Stimulated activated CD4-positive, alpha-beta T cell treated with anti-CD3 and anti-CD28 coated beads, Interleukin-2, amount 100 ng/mL, for 4 hours (primary cell): ENCODE measurements around the gene AKR7A2.

Source experiments
- DNase-seq: peaks from one replicate; pipeline ENCODE4 v3.0.0-alpha.2; 2020; ENCODE audit warnings: low read depth

Gene AKR7A2

DNA sequence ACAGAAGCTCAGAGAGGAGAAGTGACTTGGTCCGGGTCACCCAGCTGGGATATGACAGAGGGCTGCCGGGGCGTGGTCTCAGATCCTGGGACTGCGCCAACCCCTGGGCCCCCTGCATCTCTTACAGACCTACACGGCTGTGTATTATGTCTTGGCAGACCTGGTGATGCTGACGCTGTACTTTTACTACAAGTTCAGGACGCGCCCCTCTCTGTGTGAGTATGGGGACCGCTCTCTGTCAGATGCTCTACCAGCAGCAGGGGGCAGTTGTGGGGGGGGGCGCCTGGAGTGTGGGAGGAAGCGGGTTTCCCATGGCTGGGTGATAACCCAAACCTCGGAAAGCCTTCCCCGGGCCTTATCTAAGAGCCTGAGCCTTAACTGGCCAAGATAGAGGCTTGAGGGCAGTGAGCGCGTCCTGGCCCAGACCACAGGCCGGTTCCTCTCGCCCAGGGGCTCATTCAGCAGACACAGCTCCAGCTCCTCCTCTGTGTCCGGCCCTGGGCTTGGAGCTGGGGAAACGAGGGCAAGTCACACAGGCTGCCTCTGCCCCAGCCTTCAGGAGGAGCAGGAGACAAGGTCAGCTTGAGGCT is 13.5 kb upstream of the AKR7A2 start:
- DNase-seq = no peak

DNA sequence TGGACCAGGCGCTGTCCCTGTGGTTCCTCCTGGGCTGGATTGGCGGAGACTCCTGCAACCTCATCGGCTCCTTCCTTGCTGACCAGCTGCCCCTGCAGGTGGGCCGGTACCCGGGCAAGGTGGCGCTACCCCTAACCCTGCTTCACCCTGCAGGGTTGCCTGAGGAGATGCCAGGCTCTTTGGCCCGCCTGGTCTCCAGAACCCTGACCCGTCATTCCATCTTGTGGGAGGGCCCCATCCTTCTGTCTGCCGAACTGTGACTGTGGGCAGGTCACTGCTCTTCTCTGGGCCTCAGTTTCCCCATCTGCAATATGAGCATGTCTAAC is 12.7 kb upstream of the AKR7A2 start:
- no peak for DNase-seq

DNA sequence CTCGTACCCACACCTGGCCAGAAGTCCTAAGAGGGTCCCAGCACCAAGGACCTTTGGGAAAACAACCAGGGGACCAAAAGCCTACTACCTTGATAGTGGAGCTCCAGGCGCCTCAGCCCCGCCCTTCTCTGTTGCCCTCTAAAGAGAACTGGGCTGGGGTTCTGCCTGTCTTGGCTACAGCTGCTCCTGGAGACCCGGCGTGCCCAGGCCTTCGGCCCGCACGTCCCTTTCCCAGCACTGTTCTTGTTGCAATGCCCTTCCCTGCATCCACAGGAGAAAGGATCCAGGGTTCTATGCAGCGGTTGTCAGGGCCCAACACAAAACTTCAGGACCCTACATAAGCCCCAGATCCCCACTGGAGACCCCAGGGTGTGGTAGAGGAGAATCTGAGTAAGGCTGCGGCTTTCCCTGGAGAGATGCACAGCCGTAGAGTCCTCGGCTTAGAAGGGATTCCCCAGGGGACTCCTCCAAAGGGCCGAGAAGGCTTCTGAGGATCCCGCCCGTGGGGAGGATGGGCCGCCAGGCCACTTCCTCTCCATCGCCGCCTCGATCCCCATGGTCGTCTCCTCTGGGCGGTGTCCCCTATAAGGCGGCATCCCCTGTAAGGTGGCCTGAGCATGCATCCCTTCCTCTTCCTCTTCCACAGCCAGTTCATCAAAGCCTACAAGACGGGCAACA is 12.2 kb upstream of the AKR7A2 start:
- no peak for DNase-seq

DNA sequence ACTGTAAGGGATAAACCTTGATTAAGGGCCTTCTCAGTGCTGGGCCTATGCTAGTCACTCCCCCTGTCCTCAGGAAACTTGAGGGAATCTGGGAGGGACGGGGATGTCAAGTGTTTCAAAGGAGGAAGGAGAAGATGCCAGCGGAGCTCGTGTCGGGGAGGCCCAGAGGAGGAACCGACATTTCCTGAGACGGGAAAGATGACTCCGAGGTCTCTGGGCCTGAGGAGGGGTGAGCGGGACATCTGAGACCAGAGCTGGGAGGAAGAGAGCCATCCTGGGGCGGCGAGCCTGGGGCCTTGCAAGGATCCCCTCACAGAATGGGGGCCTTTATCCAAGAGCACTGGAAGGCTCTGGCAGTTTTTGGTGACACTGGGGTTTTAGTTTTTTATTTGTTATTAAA is 10.5 kb upstream of the AKR7A2 start:
- no peak for DNase-seq

DNA sequence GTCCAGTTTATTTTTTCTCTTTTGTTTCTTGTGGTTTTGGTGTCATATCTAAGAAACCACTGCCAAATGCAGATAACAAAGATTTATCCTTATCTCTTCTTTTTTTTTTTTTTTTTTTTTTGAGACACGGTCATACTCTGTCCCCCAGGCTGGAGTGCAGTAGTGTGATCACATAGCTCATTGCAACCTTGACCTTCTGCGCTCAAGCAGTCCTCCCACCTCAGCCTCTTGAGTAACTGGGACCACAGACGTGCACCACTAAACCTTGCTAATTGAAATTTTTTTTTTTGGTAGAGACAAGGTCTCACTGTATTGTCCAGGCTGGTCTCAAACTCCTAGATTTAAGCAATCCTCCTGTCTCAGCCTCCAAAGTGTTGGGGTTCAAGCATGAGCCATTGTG is 9.1 kb upstream of the AKR7A2 start:
- no peak for DNase-seq

DNA sequence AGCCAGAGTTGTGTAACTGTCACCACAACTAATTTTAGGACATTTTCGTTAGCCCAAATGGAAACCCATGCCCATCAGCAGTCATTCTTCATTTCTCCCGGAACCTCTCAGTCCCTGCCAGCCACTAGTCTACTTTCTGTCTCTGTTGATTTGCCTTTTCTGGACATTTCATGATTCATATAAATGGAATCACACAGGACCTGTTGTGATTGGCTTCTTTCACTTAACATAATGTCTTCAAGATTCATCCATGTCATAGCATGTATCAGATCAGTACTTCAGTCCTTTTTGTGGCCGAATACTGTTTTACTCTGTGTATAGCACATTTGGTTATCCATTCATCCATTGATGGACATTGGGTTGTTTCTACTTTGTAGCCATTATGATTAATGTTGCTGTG is 7.3 kb upstream of the AKR7A2 start:
- no peak for DNase-seq

DNA sequence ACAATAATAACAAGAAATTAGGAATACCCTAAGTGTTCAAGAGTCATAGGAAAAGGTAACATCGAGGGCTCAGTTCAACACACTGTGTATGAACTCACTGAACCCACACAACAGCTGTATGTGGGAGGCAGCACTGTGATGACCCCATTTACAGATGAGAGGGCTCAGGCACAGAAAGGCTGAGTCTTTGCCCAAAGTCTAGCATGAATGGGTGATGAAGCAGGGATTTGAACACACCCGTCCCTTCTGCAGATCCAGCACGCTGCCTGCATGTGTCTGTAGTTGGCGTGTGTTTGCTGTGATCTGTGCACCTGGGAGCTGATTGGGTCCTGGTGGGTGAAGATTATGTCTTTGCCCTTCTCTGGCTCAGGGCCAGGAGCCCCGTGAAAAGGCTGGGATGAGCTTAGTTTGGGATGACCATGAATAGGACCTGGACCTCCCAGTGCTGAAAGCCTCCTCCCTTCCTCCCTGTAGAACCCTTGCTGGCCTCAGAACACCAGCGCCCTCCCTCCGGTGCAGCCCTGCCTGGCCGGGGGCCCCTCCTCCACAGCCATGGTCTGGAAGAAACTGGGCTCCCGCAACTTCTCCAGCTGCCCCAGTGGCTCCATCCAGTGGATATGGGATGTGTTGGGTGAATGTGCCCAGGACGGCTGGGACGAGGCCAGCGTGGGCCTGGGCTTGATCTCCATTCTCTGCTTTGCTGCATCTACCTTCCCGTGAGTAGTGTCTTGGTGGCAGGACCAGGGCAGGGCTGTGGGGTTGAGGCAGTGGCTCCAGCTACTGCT is 5.4 kb upstream of the AKR7A2 start:
- no peak for DNase-seq

DNA sequence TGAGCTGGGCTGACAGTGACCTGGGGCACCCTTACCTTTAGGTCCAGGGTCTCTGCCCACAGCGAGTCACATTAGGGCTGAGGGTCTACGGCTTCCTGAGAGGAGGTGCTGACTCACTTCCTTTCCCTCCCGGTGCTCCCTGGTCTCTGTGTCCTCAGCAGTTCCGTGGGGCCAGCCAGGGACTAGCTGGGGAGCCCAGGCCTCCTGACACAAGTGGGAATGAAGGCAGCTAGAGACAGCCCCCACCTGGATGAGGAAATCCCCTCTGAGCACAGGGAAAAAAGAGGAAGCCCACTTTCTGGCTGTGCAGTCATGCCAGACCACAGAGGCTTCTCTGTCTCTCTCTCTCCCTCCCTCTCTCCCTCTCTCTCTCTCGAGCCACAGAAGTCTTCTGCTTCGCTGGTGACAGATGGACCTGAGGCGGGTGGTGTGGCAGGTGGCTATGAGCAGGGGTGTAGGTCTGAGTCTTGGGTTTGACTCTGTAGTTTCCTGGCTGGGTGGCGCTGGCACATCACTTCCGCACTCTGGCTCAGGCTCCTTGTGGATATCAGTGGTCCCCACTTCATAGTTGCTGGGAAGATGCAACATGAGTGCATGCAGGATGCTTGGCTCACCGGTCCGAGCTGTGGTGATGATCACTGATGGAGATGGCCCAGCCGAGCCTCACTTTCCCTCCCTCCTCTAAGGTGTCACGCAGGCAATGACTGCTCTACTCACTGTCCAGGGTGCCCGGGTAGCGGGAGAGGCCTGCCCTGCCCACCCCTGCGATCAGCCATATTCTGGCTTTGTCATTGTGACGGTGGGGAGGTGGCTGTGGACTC is 3.6 kb upstream of the AKR7A2 start:
- no peak for DNase-seq

DNA sequence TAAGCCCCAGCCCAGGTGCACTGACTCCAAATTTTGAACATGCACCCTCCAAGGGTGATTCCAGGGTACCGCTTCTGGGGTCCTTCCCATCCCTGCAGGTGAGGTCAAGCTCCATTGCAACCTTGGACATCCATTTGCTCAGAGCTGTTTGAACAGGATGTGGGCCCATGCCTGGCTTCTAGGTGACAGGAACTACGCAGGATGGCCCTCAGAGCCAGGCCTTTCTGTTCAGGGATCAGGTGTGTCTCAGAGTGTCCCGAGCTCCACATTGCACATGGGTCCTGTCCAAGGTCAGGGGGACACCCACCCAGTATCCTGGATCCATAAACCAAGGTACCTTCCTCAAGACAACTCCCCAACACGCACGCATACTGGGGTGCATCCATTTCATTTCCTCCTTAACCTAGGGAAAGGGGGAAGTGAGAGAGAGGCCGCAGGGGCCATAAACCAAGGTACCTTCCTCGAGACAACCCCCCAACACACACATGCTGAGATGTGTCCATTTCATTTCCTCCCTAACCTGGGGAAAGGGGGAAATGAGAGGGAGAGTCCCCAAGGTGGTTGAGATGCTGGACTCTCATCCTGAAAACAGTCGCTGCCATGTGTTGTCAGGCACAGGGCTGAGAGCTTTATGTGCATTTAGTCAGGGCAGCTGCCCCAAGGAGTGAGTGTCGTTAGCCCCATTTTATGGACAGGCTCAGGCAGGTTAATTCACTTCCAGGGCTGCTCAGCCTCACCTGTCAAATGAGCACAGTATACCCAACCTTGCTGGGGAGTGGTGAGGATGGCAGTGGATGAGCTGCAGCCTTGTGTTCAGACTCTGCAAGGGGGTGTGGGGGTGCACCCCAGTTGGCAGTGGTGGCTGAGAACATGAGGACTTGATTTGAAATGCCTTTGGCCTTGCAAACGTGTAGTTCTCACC is 2.3 kb upstream of the AKR7A2 start:
- DNase-seq = no peak

DNA sequence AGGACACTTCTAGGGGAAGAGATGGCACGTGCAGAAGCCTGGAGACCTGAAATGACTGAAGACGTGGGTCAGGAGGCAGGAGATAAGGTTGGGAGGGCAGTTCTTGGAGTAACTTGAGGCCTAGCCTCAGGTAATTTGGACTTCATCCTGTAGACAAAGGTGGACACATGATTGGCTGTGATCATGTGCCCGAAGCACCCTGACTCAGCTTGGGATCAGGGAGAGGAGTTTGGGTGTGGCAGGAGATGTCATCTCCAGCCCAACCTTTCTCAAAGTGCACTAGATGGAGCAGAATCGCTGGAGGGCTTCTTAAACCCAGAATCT is 1.7 kb upstream of the AKR7A2 start:
- DNase-seq = no peak

DNA sequence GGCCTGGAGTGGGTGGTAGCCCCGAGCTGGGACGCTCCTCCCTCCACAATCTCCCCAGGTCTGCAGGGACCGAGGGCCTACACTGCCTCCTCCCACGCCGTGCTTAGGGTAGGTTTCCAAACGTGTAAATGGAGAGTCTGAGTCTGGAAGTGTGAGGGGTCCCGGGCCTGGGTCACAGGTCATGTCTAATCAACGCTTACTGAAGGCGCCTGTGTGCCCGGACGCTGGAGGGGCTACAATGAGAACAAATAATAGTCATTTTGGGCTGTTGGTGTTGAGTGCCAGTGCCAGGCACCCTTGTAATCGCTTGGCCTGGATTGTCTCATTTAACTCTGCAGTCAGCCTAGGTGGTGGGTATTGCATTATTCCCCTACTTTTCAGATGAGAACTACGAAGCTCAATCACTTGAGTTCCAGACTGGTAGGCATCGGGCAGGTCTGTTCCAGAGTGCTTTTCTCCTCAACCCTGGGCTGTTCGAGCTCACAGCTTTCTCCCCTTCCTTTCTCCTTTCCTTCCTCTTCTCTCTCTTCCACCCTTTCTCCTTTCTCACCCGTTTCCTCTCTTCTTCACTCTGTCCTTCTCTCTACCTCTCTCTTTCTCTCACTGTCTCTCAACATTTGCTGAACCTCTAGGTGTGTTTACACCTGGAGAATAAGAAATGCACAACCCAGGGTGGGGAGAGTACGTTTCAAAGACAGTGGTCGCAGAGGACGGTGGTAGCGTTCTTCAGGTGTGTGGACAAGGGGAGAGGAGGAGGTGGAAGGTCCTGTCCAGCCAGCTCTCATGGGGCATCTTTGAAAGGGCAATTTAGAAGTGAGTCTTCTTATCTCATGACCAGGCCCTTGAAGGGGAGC is 1.1 kb upstream of the AKR7A2 start:
- DNase-seq = no peak

DNA sequence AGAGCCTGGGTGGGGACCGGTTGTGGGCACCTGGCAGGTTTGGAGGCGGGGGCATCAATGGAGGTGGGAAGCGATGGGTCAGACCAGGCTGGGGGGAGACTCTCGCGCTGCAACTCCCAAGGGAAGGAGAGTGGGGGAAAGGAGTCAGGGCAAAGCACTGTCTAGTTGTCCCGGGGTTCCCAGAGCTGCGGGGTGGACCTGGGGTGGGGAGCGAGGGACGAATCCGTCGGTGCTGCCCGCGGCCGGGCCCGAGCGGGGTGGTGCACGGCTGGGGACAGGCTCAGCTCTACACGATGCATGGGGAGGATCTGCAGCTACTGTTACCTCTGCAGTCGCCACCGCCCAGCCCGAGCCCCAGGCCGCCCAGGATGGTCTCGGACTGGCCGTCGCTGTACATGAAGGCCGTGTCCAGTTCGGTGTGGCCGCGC is 427 bp downstream of the AKR7A2 start:
- DNase-seq = no peak

DNA sequence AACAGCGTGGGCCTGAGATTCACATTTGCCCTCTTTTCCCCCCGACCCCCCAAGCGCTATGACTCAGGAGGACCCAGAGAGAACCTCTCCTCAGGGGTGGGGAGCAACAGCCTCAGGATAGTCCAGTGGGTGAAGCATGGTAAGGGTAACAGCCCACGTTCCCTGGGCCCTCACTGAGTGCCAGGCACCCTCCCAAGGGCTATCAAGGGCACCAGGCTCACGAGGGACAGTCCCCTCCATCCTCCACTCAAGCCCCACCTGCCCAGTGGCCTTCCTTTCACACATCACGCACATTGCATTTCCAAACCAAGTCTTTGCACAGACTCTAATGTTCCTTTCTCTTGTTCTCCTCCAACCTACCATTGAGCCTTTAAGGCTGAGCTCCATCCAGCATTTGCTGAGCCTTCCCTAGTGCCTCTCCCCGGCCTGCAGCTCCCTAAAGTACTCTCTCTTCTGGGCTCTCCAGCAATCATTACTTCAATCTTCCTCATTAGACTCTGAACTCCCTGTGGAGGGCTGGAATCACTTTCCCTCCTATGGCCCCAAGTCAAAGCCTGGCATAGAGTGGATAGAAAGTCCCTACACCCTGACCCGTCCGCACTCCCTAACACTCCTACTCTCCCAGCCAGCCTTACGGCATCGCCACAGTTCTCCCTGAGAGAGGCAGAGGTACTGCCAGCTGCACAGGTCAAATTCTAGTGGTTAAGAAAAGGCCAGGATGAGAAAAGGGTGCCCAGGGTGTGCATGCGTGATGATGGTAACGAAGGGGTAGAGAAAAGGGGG is 1.0 kb downstream of the AKR7A2 start:
- no peak for DNase-seq

DNA sequence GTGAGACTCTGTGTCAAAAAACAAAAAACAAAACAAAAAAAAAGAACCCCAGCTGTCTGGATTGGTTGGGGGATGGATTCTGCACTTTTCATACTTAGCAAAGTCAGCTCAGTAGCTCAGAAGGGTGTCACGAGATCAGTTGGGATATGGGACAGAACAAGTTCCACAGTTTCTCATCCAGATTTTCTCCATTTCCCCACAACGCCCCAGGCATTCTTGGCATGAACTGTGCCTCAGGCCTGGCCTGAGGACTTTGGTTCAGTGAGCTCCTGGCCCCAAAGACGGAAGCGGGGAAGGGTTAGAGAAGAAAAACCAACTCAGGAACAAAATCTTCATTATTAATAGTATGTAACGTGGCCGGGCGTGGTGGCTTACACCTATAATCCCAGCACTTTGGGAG is 1.9 kb downstream of the AKR7A2 start:
- no peak for DNase-seq

DNA sequence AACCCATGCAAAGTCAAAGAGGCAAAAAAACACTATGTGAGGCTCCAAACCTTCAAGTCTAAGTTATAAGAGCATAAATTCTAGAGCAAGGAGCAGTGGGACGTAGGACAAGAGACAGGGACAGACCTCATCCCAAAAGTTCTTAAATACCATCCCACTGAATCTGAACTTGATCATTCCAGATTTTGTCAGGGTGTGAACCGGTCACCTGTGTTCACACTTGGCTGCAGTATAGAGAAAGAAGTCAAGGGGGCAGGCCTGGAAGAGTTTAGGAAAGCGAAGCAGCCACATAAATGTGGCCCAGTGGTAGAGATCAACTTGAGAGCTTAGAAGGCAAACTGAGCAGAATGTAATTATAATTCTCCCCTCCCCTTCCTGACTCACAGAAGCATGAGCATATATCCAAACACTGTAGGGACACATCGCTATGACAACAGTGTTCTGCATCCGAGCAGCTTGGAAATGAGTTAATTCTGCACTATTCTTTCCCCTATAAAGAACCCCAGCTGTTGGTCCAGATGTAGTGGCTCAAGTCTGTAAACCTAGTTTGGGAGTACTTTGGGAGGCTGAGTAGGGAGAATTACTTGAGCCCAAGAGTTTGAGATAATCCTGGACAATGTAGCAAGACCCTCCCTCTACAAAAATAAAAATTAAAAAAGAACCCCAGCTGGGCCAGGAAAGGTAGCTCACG is 2.7 kb downstream of the AKR7A2 start:
- no peak for DNase-seq

DNA sequence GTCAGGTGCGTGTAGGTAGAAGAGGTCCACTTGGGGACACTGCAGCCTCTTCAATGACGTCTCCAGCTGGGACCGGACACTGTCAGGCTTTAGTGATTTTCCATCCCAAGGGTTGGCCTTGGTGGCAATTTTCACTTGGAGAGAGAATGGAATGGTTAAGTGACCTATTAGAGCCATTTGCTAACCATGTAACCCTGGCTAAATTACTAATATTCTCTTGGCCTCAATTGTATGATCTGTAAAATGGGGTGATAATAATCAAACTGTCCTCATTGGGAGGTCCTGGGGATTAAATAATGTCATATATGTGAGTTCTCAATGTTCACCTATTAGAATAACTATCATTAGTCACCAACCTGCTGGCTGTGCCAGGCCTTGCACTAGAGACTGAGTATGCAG is 3.4 kb downstream of the AKR7A2 start:
- no peak for DNase-seq

DNA sequence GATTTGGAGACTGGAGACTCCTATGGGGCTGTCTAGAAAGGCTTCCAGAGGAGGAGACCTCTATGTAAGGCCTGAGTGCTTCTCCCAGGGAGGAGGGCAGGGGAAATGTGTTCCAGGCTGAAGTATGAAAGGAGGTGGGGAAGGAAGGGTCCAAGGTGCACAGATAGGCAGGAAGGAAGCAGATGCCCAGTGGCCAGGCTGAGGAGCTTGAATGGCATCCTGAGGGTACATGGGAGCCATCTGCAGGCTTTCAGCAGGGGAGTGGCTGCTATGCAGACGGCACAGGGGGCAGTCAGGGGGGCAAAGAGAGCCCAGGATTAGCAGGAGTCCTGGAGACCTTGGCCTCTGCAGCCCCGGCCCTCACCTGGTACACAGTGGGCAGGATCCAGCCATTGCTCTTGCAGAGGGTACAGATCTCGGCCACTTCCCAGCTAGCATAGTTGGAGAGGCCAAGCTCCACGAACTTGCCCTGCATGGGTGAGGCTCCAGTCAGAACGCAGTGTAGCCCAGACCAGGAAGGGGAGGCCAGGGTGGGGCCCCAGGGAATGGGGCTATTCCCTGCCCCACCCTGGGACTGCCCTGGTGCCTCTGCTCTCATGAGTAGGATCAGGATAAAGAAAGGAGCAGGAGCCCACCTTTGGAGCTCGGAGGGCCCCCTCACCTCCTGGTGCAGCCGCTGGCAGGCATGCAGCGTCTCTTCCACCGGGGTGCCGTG is 4.0 kb downstream of the AKR7A2 start:
- no peak for DNase-seq

DNA sequence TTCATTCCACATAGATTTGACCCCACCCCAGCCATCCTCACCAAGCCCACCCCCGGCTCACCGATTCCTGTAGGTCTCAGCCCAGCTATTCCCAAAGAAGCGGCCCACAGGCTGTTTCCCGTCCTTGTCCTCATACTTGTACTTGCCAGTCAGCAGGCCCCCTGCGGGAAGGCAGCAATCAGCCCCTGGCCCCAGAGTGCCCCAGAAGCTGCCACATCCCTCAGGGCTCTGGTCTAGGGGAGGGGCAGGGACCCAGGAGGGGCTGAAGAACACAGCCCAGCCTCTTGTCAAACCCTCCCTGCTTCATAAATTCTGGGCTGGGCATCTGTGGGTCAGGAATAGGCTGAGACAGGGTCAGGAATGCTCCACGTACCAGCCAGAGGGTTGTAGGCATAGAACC is 5.0 kb downstream of the AKR7A2 start:
- no peak for DNase-seq

DNA sequence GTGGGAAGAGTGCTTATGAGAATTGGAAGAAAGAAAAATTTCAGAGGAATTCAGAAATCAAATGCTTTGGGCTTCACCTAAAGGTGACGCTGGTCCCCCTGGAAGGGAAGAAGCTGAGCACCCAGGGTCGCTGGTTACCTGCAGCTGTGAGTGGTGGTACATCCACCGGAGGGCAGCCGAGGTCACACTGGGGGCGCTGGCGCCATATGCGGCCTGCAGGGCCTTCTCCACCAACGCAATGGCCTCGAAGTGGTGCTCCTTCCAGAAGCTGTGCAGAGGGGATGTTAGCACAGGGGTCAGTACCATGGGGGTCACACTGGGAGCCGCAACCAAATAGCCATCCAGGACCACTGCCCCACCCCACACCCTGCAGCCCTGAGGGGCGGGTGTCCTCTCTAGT is 6.1 kb downstream of the AKR7A2 start:
- no peak for DNase-seq
